GM19239 (cell line): Measurements from ENCODE around the gene KLHL29.

Source experiments
- DNase-seq: peaks from one replicate; pipeline ENCODE4 v3.0.0; 2011; ENCODE audit warnings: low spot score; ENCODE audit not compliant: insufficient read length
- FAIRE-seq: peaks from 2 replicates; lab custom pipeline; 2011; peaks lifted over from hg19 to GRCh38; lab: Jason Lieb, UNC

KLHL29 gene

GRCh38 chr2:23522726-23523372, 137.9 kb downstream of the KLHL29 start:
- FAIRE-seq: no peak
- DNase-seq: no peak

GRCh38 chr2:23523373-23524260, 138.6 kb downstream of the KLHL29 start:
- FAIRE-seq (peak; percentile 45), DNase-seq (no peak)

- no peak for FAIRE-seq
- no peak for DNase-seq
These were observed 139.3 kb downstream of the KLHL29 start for GRCh38 chr2:23524261-23524706.

GRCh38 chr2:23525137-23525765, 140.3 kb downstream of the KLHL29 start:
- FAIRE-seq (no peak), DNase-seq (no peak)

- FAIRE-seq: no peak
- DNase-seq: no peak
These were observed 141.1 kb downstream of the KLHL29 start for GRCh38 chr2:23526114-23526513.

GRCh38 chr2:23526835-23527790, 142.1 kb downstream of the KLHL29 start:
- no peak for FAIRE-seq
- no peak for DNase-seq

- FAIRE-seq (no peak), DNase-seq (no peak)
These were observed 143.2 kb downstream of the KLHL29 start for GRCh38 chr2:23528171-23528570.

GRCh38 chr2:23528690-23529089, 143.7 kb downstream of the KLHL29 start:
- FAIRE-seq: no peak
- DNase-seq: no peak

- DNase-seq (no peak), FAIRE-seq (no peak)
These were observed 144.7 kb downstream of the KLHL29 start for GRCh38 chr2:23529659-23530058.

GRCh38 chr2:23530206-23530908, 145.4 kb downstream of the KLHL29 start:
- FAIRE-seq (no peak), DNase-seq (no peak)

- no peak for DNase-seq
- no peak for FAIRE-seq
These were observed 145.9 kb downstream of the KLHL29 start for GRCh38 chr2:23530909-23531276.

GRCh38 chr2:23531280-23531679, 146.3 kb downstream of the KLHL29 start:
- no peak for FAIRE-seq
- no peak for DNase-seq

GRCh38 chr2:23531881-23532280, 146.9 kb downstream of the KLHL29 start:
- FAIRE-seq: no peak
- no peak for DNase-seq

GRCh38 chr2:23532391-23533337, 147.7 kb downstream of the KLHL29 start:
- DNase-seq (peak; percentile 70), FAIRE-seq (peak; percentile 85)

GRCh38 chr2:23533338-23533695, 148.3 kb downstream of the KLHL29 start:
- FAIRE-seq: no peak

GRCh38 chr2:23534771-23535170, 149.8 kb downstream of the KLHL29 start:
- DNase-seq (no peak), FAIRE-seq (no peak)

More at GRCh38 chr2:23533338-23533695, 148.3 kb downstream of the KLHL29 start:
- DNase-seq: no peak

- DNase-seq: no peak
- FAIRE-seq: no peak
These were observed 151.3 kb downstream of the KLHL29 start for GRCh38 chr2:23536326-23536725.

GRCh38 chr2:23537991-23538390, 153.0 kb downstream of the KLHL29 start:
- FAIRE-seq (no peak), DNase-seq (no peak)
